ENCODE measurements around the gene PRPF18.

The PRPF18 gene

DNA sequence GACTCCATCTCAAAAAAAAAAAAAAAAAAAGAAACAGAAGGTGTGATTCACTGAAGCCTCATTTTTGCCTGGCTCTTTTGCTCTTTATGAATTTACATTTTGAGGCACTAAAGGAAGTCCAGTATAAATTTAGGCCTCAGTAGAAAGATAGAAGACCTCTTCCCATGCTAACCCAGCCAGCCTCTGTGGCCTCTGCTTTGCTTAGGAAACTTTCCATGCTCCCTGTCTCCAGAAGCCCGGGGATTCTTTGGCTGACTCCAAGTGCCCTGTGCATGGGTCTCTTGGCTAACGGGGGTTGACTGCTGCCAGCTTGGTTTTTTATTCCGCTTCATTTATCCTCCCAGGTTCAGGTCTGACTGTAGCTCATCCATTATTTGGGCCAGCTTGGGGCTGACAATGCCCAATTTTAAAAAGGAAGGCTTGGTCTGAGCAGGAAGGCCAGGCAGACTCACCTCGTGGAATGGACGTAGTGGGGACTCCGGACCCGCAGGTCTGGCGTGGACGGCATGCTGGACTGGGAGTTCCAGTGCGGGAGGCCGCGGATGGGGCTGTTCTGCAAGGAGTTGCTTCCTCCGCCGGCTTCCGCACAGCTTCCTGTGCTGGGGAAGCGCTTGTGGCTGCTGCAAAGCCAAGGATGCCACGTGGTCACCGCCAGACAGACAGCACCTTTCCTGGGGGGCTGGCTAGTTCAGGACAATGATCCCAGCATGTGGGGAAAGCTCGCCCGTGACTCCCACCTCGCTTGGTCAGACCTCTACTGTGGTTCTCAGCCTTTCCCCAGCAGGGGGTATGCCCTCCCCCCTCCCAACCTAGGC lies 72.3 kb downstream of the PRPF18 start:
- ATAC-seq = no peak
- TF ChIP-seq, protein P1, sequence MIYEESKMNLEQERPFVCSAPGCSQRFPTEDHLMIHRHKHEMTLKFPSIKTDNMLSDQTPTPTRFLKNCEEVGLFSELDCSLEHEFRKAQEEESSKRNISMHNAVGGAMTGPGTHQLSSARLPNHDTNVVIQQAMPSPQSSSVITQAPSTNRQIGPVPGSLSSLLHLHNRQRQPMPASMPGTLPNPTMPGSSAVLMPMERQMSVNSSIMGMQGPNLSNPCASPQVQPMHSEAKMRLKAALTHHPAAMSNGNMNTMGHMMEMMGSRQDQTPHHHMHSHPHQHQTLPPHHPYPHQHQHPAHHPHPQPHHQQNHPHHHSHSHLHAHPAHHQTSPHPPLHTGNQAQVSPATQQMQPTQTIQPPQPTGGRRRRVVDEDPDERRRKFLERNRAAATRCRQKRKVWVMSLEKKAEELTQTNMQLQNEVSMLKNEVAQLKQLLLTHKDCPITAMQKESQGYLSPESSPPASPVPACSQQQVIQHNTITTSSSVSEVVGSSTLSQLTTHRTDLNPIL (CRISPR knock-in tag; IDR thresholded peaks at IDR 0.05; ENCODE audit: low read depth) = no peak
- TF ChIP-seq, protein P2, sequence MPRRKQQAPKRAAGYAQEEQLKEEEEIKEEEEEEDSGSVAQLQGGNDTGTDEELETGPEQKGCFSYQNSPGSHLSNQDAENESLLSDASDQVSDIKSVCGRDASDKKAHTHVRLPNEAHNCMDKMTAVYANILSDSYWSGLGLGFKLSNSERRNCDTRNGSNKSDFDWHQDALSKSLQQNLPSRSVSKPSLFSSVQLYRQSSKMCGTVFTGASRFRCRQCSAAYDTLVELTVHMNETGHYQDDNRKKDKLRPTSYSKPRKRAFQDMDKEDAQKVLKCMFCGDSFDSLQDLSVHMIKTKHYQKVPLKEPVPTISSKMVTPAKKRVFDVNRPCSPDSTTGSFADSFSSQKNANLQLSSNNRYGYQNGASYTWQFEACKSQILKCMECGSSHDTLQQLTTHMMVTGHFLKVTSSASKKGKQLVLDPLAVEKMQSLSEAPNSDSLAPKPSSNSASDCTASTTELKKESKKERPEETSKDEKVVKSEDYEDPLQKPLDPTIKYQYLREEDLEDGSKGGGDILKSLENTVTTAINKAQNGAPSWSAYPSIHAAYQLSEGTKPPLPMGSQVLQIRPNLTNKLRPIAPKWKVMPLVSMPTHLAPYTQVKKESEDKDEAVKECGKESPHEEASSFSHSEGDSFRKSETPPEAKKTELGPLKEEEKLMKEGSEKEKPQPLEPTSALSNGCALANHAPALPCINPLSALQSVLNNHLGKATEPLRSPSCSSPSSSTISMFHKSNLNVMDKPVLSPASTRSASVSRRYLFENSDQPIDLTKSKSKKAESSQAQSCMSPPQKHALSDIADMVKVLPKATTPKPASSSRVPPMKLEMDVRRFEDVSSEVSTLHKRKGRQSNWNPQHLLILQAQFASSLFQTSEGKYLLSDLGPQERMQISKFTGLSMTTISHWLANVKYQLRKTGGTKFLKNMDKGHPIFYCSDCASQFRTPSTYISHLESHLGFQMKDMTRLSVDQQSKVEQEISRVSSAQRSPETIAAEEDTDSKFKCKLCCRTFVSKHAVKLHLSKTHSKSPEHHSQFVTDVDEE (CRISPR knock-in tag; IDR thresholded peaks at IDR 0.05) = no peak
- no peak for TF ChIP-seq PPARA (CRISPR knock-in tag; IDR thresholded peaks at IDR 0.05; ENCODE audit: borderline replicate concordance)
- TF ChIP-seq ARNTL (CRISPR knock-in tag; IDR thresholded peaks at IDR 0.05; ENCODE audit: borderline replicate concordance, low read depth) = no peak
- no peak for TF ChIP-seq RARB (CRISPR knock-in tag; IDR thresholded peaks at IDR 0.05)
- TF ChIP-seq, protein P3, sequence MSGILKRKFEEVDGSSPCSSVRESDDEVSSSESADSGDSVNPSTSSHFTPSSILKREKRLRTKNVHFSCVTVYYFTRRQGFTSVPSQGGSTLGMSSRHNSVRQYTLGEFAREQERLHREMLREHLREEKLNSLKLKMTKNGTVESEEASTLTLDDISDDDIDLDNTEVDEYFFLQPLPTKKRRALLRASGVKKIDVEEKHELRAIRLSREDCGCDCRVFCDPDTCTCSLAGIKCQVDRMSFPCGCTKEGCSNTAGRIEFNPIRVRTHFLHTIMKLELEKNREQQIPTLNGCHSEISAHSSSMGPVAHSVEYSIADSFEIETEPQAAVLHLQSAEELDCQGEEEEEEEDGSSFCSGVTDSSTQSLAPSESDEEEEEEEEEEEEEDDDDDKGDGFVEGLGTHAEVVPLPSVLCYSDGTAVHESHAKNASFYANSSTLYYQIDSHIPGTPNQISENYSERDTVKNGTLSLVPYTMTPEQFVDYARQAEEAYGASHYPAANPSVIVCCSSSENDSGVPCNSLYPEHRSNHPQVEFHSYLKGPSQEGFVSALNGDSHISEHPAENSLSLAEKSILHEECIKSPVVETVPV (CRISPR knock-in tag; IDR thresholded peaks at IDR 0.05) = no peak
- TF ChIP-seq SNAI2 (CRISPR knock-in tag; IDR thresholded peaks at IDR 0.05) = no peak
- no peak for TF ChIP-seq TCF4 (CRISPR knock-in tag; IDR thresholded peaks at IDR 0.05; ENCODE audit: borderline replicate concordance)
- no peak for TF ChIP-seq ZNF565 (CRISPR knock-in tag; conservative IDR thresholded peaks at IDR 0.05; ENCODE audit: low read depth)
- no peak for TF ChIP-seq ESRRG (CRISPR knock-in tag; IDR thresholded peaks at IDR 0.05)
- TF ChIP-seq ZFP3 (CRISPR knock-in tag; IDR thresholded peaks at IDR 0.05) = no peak
- no peak for TF ChIP-seq POU6F1 (CRISPR knock-in tag; IDR thresholded peaks at IDR 0.05; ENCODE audit: borderline replicate concordance, low read depth)
- no peak for TF ChIP-seq ZNF70 (CRISPR knock-in tag; IDR thresholded peaks at IDR 0.05)
- TF ChIP-seq ZC3H10 (CRISPR knock-in tag; IDR thresholded peaks at IDR 0.05) = no peak
- no peak for TF ChIP-seq ZNF8 (CRISPR knock-in tag; IDR thresholded peaks at IDR 0.05)
- no peak for TF ChIP-seq CSDC2 (CRISPR knock-in tag; IDR thresholded peaks at IDR 0.05)

GRCh38 chr10:13659887-13660550 lies 73.3 kb downstream of the PRPF18 start:
- peak; percentile 70 for ATAC-seq
- TF ChIP-seq ZNF70 (CRISPR knock-in tag; IDR thresholded peaks at IDR 0.05) = no peak
- TF ChIP-seq OSR1 (CRISPR knock-in tag; IDR thresholded peaks at IDR 0.05) = no peak
- TF ChIP-seq BACH2 (CRISPR knock-in tag; IDR thresholded peaks at IDR 0.05; ENCODE audit: borderline replicate concordance) = no peak
- no peak for TF ChIP-seq ESRRG (CRISPR knock-in tag; IDR thresholded peaks at IDR 0.05)
- TF ChIP-seq, protein P4, sequence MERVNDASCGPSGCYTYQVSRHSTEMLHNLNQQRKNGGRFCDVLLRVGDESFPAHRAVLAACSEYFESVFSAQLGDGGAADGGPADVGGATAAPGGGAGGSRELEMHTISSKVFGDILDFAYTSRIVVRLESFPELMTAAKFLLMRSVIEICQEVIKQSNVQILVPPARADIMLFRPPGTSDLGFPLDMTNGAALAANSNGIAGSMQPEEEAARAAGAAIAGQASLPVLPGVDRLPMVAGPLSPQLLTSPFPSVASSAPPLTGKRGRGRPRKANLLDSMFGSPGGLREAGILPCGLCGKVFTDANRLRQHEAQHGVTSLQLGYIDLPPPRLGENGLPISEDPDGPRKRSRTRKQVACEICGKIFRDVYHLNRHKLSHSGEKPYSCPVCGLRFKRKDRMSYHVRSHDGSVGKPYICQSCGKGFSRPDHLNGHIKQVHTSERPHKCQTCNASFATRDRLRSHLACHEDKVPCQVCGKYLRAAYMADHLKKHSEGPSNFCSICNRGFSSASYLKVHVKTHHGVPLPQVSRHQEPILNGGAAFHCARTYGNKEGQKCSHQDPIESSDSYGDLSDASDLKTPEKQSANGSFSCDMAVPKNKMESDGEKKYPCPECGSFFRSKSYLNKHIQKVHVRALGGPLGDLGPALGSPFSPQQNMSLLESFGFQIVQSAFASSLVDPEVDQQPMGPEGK (CRISPR knock-in tag; IDR thresholded peaks at IDR 0.05; ENCODE audit: borderline replicate concordance) = no peak
- no peak for TF ChIP-seq PPARA (CRISPR knock-in tag; IDR thresholded peaks at IDR 0.05; ENCODE audit: borderline replicate concordance)
- TF ChIP-seq POU6F1 (CRISPR knock-in tag; IDR thresholded peaks at IDR 0.05; ENCODE audit: borderline replicate concordance, low read depth) = no peak
- TF ChIP-seq CSDC2 (CRISPR knock-in tag; IDR thresholded peaks at IDR 0.05) = no peak
- no peak for TF ChIP-seq ZNF8 (CRISPR knock-in tag; IDR thresholded peaks at IDR 0.05)
- TF ChIP-seq ZFP3 (CRISPR knock-in tag; IDR thresholded peaks at IDR 0.05) = no peak
- TF ChIP-seq GLIS3 (CRISPR knock-in tag; IDR thresholded peaks at IDR 0.05) = no peak
- TF ChIP-seq ZFP30 (CRISPR knock-in tag; IDR thresholded peaks at IDR 0.05) = no peak
- TF ChIP-seq, protein P1 (CRISPR knock-in tag; IDR thresholded peaks at IDR 0.05; ENCODE audit: low read depth) = no peak
- no peak for TF ChIP-seq ISL1 (CRISPR knock-in tag; IDR thresholded peaks at IDR 0.05)
- no peak for TF ChIP-seq TOX (CRISPR knock-in tag; IDR thresholded peaks at IDR 0.05; ENCODE audit: borderline replicate concordance)
- TF ChIP-seq TCF4 (CRISPR knock-in tag; IDR thresholded peaks at IDR 0.05; ENCODE audit: borderline replicate concordance) = no peak
- TF ChIP-seq RARB (CRISPR knock-in tag; IDR thresholded peaks at IDR 0.05) = no peak
- no peak for TF ChIP-seq ZC3H10 (CRISPR knock-in tag; IDR thresholded peaks at IDR 0.05)
- no peak for TF ChIP-seq ARNTL (CRISPR knock-in tag; IDR thresholded peaks at IDR 0.05; ENCODE audit: borderline replicate concordance, low read depth)

All from SK-N-SH treated with all-trans-retinoic acid at 6 μM for 48 hours (cell line).